ENCODE results near the gene TSC22D1.

TSC22D1 gene

DNA sequence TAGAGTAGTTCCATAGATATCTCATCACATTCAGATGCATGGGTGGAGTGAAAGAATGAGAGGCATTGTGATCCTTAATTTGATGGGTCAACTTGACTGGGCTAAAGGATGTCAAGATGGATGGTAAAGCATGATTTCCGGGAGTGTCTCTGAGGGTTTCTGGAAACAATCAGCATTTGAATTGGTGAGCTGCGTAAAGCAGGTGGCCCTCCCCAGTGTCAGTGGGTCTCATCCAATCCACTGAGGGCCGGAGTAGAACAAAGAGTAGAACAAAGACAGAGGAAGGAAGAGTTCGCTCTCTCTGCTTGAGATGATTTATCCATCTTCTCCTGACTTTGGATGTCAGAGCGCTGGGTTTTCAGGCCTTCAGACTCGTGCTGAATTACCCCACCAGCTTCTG lies 159.4 kb downstream of the TSC22D1 start:
- Mint-ChIP-seq H3K9me3 (no peaks in the 10 kb centered on the region), H3K27me3 (ENCODE audit: low read depth) (peaks cover 14% of the 10 kb centered on the region), H3K4me3 (no peak overlapping the region), H3K4me1 (peaks cover 21% of the 10 kb centered on the region), H3K27ac (peak overlapping the region in 1 of 3 experiments; percentile 7), H3K36me3 (ENCODE audit: low read depth) (no peaks in the 10 kb centered on the region)
- TF ChIP-seq, protein P1, sequence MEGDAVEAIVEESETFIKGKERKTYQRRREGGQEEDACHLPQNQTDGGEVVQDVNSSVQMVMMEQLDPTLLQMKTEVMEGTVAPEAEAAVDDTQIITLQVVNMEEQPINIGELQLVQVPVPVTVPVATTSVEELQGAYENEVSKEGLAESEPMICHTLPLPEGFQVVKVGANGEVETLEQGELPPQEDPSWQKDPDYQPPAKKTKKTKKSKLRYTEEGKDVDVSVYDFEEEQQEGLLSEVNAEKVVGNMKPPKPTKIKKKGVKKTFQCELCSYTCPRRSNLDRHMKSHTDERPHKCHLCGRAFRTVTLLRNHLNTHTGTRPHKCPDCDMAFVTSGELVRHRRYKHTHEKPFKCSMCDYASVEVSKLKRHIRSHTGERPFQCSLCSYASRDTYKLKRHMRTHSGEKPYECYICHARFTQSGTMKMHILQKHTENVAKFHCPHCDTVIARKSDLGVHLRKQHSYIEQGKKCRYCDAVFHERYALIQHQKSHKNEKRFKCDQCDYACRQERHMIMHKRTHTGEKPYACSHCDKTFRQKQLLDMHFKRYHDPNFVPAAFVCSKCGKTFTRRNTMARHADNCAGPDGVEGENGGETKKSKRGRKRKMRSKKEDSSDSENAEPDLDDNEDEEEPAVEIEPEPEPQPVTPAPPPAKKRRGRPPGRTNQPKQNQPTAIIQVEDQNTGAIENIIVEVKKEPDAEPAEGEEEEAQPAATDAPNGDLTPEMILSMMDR (IDR thresholded peaks at IDR 0.05; ENCODE audit: unreplicated experiment in 3 of 3), result no peak

DNA sequence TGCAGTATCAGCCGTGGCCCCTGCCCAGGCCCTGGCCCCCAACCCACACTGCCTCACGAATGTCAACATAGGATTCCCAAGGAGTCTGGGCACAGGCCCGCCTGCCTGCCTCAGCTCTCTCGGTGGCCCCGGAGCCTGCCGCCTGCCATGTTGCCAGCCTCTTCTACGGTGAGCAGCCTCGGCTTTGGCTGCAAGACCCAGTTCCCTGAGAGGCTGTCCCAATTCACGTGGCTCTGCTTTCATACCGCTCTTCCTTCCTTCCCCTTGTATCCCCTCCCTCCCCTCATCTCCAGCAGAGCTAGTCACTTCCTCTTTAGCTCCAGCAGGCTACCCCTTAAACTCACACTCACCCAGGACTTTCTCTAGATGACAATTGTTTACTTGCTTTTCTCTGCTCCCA lies 159.8 kb downstream of the TSC22D1 start:
- TF ChIP-seq, protein P1 (IDR thresholded peaks at IDR 0.05; ENCODE audit: unreplicated experiment in 3 of 3), result no peak
- Mint-ChIP-seq H3K27ac (peak overlapping the region in 1 of 3 experiments; percentile 7), H3K4me1 (peaks cover 19% of the 10 kb centered on the region), H3K27me3 (ENCODE audit: low read depth) (peaks cover 16% of the 10 kb centered on the region), H3K9me3 (no peaks in the 10 kb centered on the region), H3K36me3 (ENCODE audit: low read depth) (no peaks in the 10 kb centered on the region), H3K4me3 (no peak overlapping the region)

DNA sequence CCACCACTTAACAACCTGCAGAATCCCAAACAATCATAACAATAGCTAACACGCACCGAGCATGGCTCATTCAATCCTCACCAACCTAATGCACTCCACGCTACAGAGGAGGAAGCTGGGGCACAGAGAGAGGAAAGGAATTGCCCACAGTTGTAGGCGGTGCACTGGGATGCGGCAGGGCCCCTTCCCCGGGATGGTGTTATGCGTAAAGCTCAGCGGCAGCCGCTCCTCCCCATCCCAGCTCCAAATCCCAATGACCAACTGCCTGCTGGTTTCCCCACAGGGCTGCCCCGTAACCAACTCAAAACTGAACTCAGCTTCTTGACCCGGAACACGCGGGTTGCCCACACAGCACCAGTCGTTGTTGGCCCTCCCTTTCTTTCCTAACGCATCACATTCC lies 160.3 kb downstream of the TSC22D1 start:
- TF ChIP-seq, protein P1 (IDR thresholded peaks at IDR 0.05; ENCODE audit: unreplicated experiment in 3 of 3), result no peak
- Mint-ChIP-seq H3K27me3 (ENCODE audit: low read depth) (peaks cover 14% of the 10 kb centered on the region), H3K9me3 (no peaks in the 10 kb centered on the region), H3K36me3 (ENCODE audit: low read depth) (no peaks in the 10 kb centered on the region), H3K27ac (peak overlapping the region in 1 of 3 experiments; percentile 72), H3K4me1 (peaks cover 20% of the 10 kb centered on the region), H3K4me3 (peak overlapping the region in 1 of 3 experiments; percentile 28)

DNA sequence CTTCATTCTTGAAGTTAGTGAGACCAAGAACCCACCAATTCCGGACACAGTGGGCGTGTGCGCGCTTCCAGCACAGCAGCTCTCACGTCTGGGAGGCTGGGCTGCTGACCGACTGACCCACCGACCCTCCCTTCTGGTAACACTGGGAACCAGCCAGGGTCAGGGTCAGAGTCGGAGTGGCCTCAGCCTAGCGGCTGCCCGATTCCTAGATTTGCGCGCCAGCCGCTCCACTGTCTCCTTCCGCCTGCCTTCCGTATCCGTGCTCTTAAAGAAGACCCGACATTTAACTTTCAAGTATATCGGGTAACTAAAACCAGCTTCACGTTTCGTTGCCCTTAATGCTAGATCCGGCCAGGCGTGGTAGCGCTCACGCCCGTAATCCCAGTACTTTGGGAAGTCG lies 161.4 kb downstream of the TSC22D1 start:
- TF ChIP-seq, protein P1 (IDR thresholded peaks at IDR 0.05; ENCODE audit: unreplicated experiment in 3 of 3), result no peak
- Mint-ChIP-seq H3K36me3 (ENCODE audit: low read depth) (no peaks in the 10 kb centered on the region), H3K9me3 (no peaks in the 10 kb centered on the region), H3K4me1 (peaks cover 26% of the 10 kb centered on the region), H3K4me3 (peak overlapping the region; percentile 11 to 67 (median 42)), H3K27me3 (ENCODE audit: low read depth) (peaks cover 16% of the 10 kb centered on the region), H3K27ac (peak overlapping the region in 2 of 3 experiments; percentile 32 to 38)

DNA sequence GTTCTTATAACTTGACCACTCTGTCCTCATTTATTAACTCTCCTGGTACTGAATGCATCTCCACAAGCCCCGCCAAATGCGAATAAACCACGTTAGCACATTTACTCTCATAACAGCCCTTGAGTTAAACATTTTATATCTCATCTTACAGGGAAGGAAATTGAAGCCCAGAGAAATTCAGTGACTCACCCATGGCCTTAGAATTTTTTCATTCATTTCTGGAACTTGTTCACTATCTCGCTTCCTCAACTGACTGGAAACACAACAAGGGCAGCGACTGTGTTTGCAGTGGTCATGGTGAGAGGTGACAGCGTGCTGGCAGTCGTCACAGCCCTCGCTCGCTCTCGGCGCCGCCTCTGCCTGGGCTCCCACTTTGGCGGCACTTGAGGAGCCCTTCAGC lies 163.0 kb downstream of the TSC22D1 start:
- Mint-ChIP-seq H3K36me3 (ENCODE audit: low read depth) (no peaks in the 10 kb centered on the region), H3K27ac (peak overlapping the region; percentile 16 to 61 (median 51)), H3K4me3 (peak overlapping the region in 1 of 3 experiments; percentile 6), H3K4me1 (peaks cover 26% of the 10 kb centered on the region), H3K27me3 (ENCODE audit: low read depth) (peaks cover 16% of the 10 kb centered on the region), H3K9me3 (no peaks in the 10 kb centered on the region)
- TF ChIP-seq, protein P1 (IDR thresholded peaks at IDR 0.05; ENCODE audit: unreplicated experiment in 3 of 3), result no peak

DNA sequence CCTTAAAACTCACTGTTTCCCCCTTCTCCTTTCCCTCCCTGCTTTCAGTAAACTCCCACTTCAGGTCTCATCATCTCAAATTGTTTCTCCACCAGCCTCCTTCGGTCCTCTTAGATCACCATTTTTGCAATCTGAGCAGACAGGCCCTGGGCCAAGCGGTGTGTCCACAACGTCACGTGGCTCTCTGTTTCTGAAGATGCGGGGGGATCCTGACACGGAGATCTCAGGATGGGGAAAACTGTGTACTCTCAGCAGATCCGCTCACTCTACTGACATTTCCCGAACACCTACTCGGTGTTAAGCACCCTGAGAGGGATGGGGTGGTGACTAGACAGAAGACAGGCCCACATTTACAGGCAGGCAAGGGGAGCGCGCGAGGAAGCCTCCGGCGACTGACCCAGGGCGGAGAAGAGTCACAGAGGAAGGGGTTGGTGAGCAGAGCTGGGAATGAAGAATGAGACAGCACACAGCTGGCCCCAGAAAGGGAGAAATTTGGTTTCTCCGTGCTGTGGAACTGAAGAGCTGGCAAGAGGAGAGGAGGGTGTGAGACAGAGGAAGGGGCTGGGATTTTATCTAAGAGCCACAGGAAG lies 163.7 kb downstream of the TSC22D1 start:
- TF ChIP-seq, protein P1 (IDR thresholded peaks at IDR 0.05; ENCODE audit: unreplicated experiment in 3 of 3), result no peak
- Mint-ChIP-seq H3K9me3 (no peaks in the 10 kb centered on the region), H3K4me1 (peaks cover 22% of the 10 kb centered on the region), H3K27ac (peak overlapping the region; percentile 16 to 61 (median 51)), H3K36me3 (ENCODE audit: low read depth) (no peaks in the 10 kb centered on the region), H3K4me3 (no peak overlapping the region), H3K27me3 (ENCODE audit: low read depth) (peaks cover 17% of the 10 kb centered on the region)

Measured in nephron (organoid).